CD4-positive, alpha-beta memory T cell (primary cell): ENCODE measurements around the gene ZNF610. TPM values are rescaled to one million over a fixed set of nuclear protein-coding genes. Genes with fewer than 3 reads are reported as not detected.

Experiments
- CTCF ChIA-PET: fragments of 350-600 bp; sonication (Branson Sonifier 250); formaldehyde crosslinking; loops from one replicate; lab custom pipeline; 2021; ENCODE audit warnings: inconsistent platforms; ENCODE audit not compliant: partially characterized antibody; lab: Charles Lee
- POLR2A ChIA-PET: fragments of 350-600 bp; sonication (Branson Sonifier 250); formaldehyde crosslinking; loops from one replicate; lab custom pipeline; 2021; ENCODE audit not compliant: partially characterized antibody; lab: Charles Lee
- DNase-seq, 5 donors: peaks; one replicate each; pipeline versions ENCODE4 v3.0.0 to v3.0.0-alpha.2; 2020 to 2022; ENCODE audit warnings: mixed read lengths in 1 of 5
- H3K27ac ChIP-seq: one replicate; pipeline ENCODE4 v1.7.0; 2013; ENCODE audit warnings: low read depth, low read length
- H3K27me3 ChIP-seq: 2 replicates; pipeline ENCODE4 v1.7.0; 2013; ENCODE audit warnings: mild to moderate bottlenecking, low read length, moderate library complexity; ENCODE audit not compliant: insufficient read depth
- H3K36me3 ChIP-seq: 2 replicates; pipeline ENCODE4 v1.7.0; 2013; ENCODE audit warnings: mild to moderate bottlenecking, low read length, moderate library complexity; ENCODE audit not compliant: insufficient read depth
- H3K4me1 ChIP-seq: 2 replicates; pipeline ENCODE4 v1.7.0; 2013; ENCODE audit warnings: mild to moderate bottlenecking, low read length, moderate library complexity; ENCODE audit not compliant: insufficient read depth
- H3K4me3 ChIP-seq, 2 donors: one replicate each; pipeline ENCODE4 v1.7.0; 2013; ENCODE audit warnings: low read length in 2 of 2, mild to moderate bottlenecking in 1 of 2
- H3K9me3 ChIP-seq, 2 donors: one replicate each; pipeline ENCODE4 v1.7.0; 2013; ENCODE audit warnings: low read length in 2 of 2, control low read depth in 1 of 2; ENCODE audit not compliant: control insufficient read depth in 1 of 2
- H3K27ac Mint-ChIP-seq, 7 donors: one replicate each; pipeline ENCODE4 v1.8.0; 2020 to 2021; ENCODE audit warnings: mixed read lengths in 7 of 7, mild to moderate bottlenecking in 6 of 7, inconsistent platforms in 3 of 7, moderate library complexity in 3 of 7
- H3K27me3 Mint-ChIP-seq, 2 donors: one replicate each; pipeline ENCODE4 v1.8.0; 2020 to 2021; ENCODE audit warnings: mixed read lengths in 2 of 2
- H3K36me3 Mint-ChIP-seq, 2 donors: one replicate each; pipeline ENCODE4 v1.8.0; 2020 to 2021; ENCODE audit warnings: mixed read lengths in 2 of 2, inconsistent platforms in 1 of 2, mild to moderate bottlenecking in 1 of 2
- H3K4me1 Mint-ChIP-seq, 4 donors: one replicate each; pipeline ENCODE4 v1.8.0; 2020 to 2021; ENCODE audit warnings: mixed read lengths in 4 of 4, mild to moderate bottlenecking in 1 of 4
- H3K4me3 Mint-ChIP-seq, 8 donors: one replicate each; pipeline ENCODE4 v1.8.0; 2020 to 2021; ENCODE audit warnings: mixed read lengths in 8 of 8, mild to moderate bottlenecking in 7 of 8, moderate library complexity in 6 of 8, inconsistent platforms in 3 of 8
- H3K9me3 Mint-ChIP-seq, 8 donors: one replicate each; pipeline ENCODE4 v1.8.0; 2020 to 2021; ENCODE audit warnings: mixed read lengths in 8 of 8, mild to moderate bottlenecking in 5 of 8, inconsistent platforms in 3 of 8, moderate library complexity in 1 of 8
- intact Hi-C: fragments of 100-400 bp; cut with micrococcal nuclease; formaldehyde crosslinking; loops from one replicate; pipeline ENCODE4 v1.15.1; 2023
- polyA plus RNA-seq, 2 donors: library from polyadenylated mRNA; unstranded; fragments of 300-500 nt; fragmentation: Illumina TruSeq; gene quantifications; one replicate each; pipeline ENCODE4 v1.2.3, GENCODE V29; 2021
- total RNA-seq, 2 experiments: library from RNA; stranded (reverse); gene quantifications; one replicate each; pipeline ENCODE4 v1.2.3, GENCODE V29; 2021

ZNF610 gene
- total and polyA plus RNA-seq, 4 experiments from 2014 or later = 1.1 to 6.0 (median 3.0) TPM

GRCh38 chr19:52297601-52298364 is 38.3 kb upstream of the ZNF610 start:
- Histone ChIP-seq H3K9me3 (peaks cover 0 to 11% of the 10 kb centered on the region in 2 donors), H3K4me3 (peak overlapping the region; percentile 53 to 92), H3K4me1 (peaks cover 16% of the 10 kb centered on the region), H3K27me3 (no peaks in the 10 kb centered on the region), H3K27ac (peak overlapping the region; percentile 72), H3K36me3 (peaks cover 24% of the 10 kb centered on the region)
- H3K36me3 Mint-ChIP-seq = peaks cover 58 to 59% of the 10 kb centered on the region in 2 donors
- intact Hi-C loops = loop anchor here (1.0 to 10.0 kb wide), 7 partner anchors 28 to 897 kb away; partner anchors contain the start of genes ZNF432, ZNF610, ZNF614 and ZNF665
- H3K4me1 Mint-ChIP-seq = peaks cover 17 to 24% (median 19%) of the 10 kb centered on the region in 4 donors
- H3K9me3 Mint-ChIP-seq = peaks cover 2 to 73% (median 51%) of the 10 kb centered on the region in 8 donors
- no peak for DNase-seq
- H3K4me3 Mint-ChIP-seq = peak overlapping the region; percentile 94 to 99 (median 96)
- ChIA-PET CTCF (no interaction called here), POLR2A (interaction anchor here (1.3 kb wide), 1 partner anchor 100 kb away, joined by 3 read pairs; the partner anchor contains the start of gene ZNF528)
- H3K27ac Mint-ChIP-seq = peak overlapping the region; percentile 97 to 100 (median 98)
- H3K27me3 Mint-ChIP-seq = peaks cover 0 to 3% of the 10 kb centered on the region in 2 donors

GRCh38 chr19:52307275-52307674 is 28.8 kb upstream of the ZNF610 start:
- H3K27me3 Mint-ChIP-seq = no peaks in the 10 kb centered on the region
- H3K27me3 ChIP-seq = no peaks in the 10 kb centered on the region
- H3K4me1 Mint-ChIP-seq = no peaks in the 10 kb centered on the region
- H3K36me3 Mint-ChIP-seq = peaks cover 82 to 84% of the 10 kb centered on the region in 2 donors
- H3K9me3 ChIP-seq = peaks cover 21 to 53% of the 10 kb centered on the region in 2 donors
- H3K9me3 Mint-ChIP-seq = peaks cover 2 to 91% (median 79%) of the 10 kb centered on the region in 8 donors
- H3K4me3 Mint-ChIP-seq = no peak overlapping the region
- peak overlapping the region in 2 of 7 donors; percentile 42 to 47 for H3K27ac Mint-ChIP-seq
- ChIA-PET CTCF (no interaction called here), POLR2A (no interaction called here)
- peaks cover 13% of the 10 kb centered on the region for H3K36me3 ChIP-seq
- DNase-seq = peak in 1 of 5 donors; percentile 6
- no peak overlapping the region for H3K27ac ChIP-seq
- H3K4me3 ChIP-seq = no peak overlapping the region
- H3K4me1 ChIP-seq = no peaks in the 10 kb centered on the region
- intact Hi-C loops = no loop called here

GRCh38 chr19:52322429-52322828 is 13.6 kb upstream of the ZNF610 start:
- Histone ChIP-seq H3K36me3 (peaks cover 47% of the 10 kb centered on the region), H3K27ac (no peak overlapping the region), H3K4me1 (no peaks in the 10 kb centered on the region), H3K4me3 (peak overlapping the region in 1 of 2 donors; percentile 25), H3K9me3 (peaks cover 13 to 82% of the 10 kb centered on the region in 2 donors), H3K27me3 (no peaks in the 10 kb centered on the region)
- H3K4me1 Mint-ChIP-seq = no peaks in the 10 kb centered on the region
- intact Hi-C loops = no loop called here
- ChIA-PET POLR2A (no interaction called here), CTCF (no interaction called here)
- DNase-seq = no peak
- H3K9me3 Mint-ChIP-seq = peaks cover 2 to 100% (median 96%) of the 10 kb centered on the region in 8 donors
- H3K27ac Mint-ChIP-seq = no peak overlapping the region
- H3K27me3 Mint-ChIP-seq = no peaks in the 10 kb centered on the region
- H3K4me3 Mint-ChIP-seq = peak overlapping the region in 1 of 8 donors; percentile 7
- H3K36me3 Mint-ChIP-seq = peaks cover 66 to 68% of the 10 kb centered on the region in 2 donors

GRCh38 chr19:52331757-52332156 is 4.3 kb upstream of the ZNF610 start:
- Mint-ChIP-seq H3K9me3 (peaks cover 0 to 88% (median 74%) of the 10 kb centered on the region in 8 donors), H3K27ac (peak overlapping the region in 1 of 7 donors; percentile 8), H3K36me3 (peaks cover 21 to 29% of the 10 kb centered on the region in 2 donors), H3K27me3 (no peaks in the 10 kb centered on the region), H3K4me1 (peaks cover 6 to 9% (median 8%) of the 10 kb centered on the region in 4 donors), H3K4me3 (no peak overlapping the region)
- Histone ChIP-seq H3K4me1 (peaks cover 3% of the 10 kb centered on the region), H3K9me3 (peaks cover 5 to 53% of the 10 kb centered on the region in 2 donors), H3K27me3 (no peaks in the 10 kb centered on the region), H3K36me3 (no peaks in the 10 kb centered on the region), H3K4me3 (no peak overlapping the region), H3K27ac (no peak overlapping the region)
- ChIA-PET CTCF (no interaction called here), POLR2A (no interaction called here)
- no peak for DNase-seq
- intact Hi-C loops = no loop called here

- Mint-ChIP-seq H3K27ac (peak overlapping the region; percentile 93 to 98 (median 97)), H3K36me3 (peaks cover 29 to 36% of the 10 kb centered on the region in 2 donors), H3K9me3 (peaks cover 0 to 64% (median 50%) of the 10 kb centered on the region in 8 donors), H3K4me1 (peaks cover 12 to 18% (median 15%) of the 10 kb centered on the region in 4 donors), H3K27me3 (no peaks in the 10 kb centered on the region), H3K4me3 (peak overlapping the region; percentile 97 to 99 (median 98))
- ChIA-PET POLR2A (interaction anchor here (1.0 to 2.2 kb wide), 3 partner anchors 34 to 62 kb away, joined by 3 to 11 read pairs (median 6); partner anchors contain the start of genes ZNF528 and ZNF880), CTCF (interaction anchor here (1.0 kb wide), 1 partner anchor 34 kb away, joined by 3 read pairs; the partner anchor contains the start of gene ZNF880)
- H3K36me3 ChIP-seq = no peaks in the 10 kb centered on the region
- DNase-seq = no peak
- H3K9me3 ChIP-seq = peaks cover 5 to 27% of the 10 kb centered on the region in 2 donors
- intact Hi-C loops = loop anchor here (1.0 to 2.0 kb wide), 4 partner anchors 34 to 303 kb away; partner anchors contain the start of genes ZNF480, ZNF528, ZNF83 and ZNF880
- peak overlapping the region; percentile 68 for H3K27ac ChIP-seq
- peaks cover 8% of the 10 kb centered on the region for H3K4me1 ChIP-seq
- no peaks in the 10 kb centered on the region for H3K27me3 ChIP-seq
- peak overlapping the region; percentile 76 to 94 for H3K4me3 ChIP-seq
Observed at GRCh38 chr19:52335768-52336116, 301 bp upstream of the ZNF610 start.

GRCh38 chr19:52336791-52337381 is 843 bp downstream of the ZNF610 start:
- Histone ChIP-seq H3K9me3 (peaks cover under 1 to 16% of the 10 kb centered on the region in 2 donors), H3K4me1 (peaks cover 8% of the 10 kb centered on the region), H3K36me3 (no peaks in the 10 kb centered on the region), H3K27me3 (no peaks in the 10 kb centered on the region), H3K27ac (peak overlapping the region; percentile 68), H3K4me3 (peak overlapping the region; percentile 76 to 94)
- ChIA-PET POLR2A (interaction anchor here (1.0 to 2.2 kb wide), 2 partner anchors 33 to 55 kb away, joined by 3 to 11 read pairs; partner anchors contain the start of gene ZNF880), CTCF (interaction anchor here (1.0 kb wide), 1 partner anchor 33 kb away, joined by 3 read pairs; the partner anchor contains the start of gene ZNF880)
- H3K27me3 Mint-ChIP-seq = no peaks in the 10 kb centered on the region
- H3K4me3 Mint-ChIP-seq = peak overlapping the region; percentile 97 to 99 (median 98)
- H3K4me1 Mint-ChIP-seq = peaks cover 12 to 18% (median 15%) of the 10 kb centered on the region in 4 donors
- peak in 1 of 5 donors; percentile 0 for DNase-seq
- peaks cover 26 to 33% of the 10 kb centered on the region in 2 donors for H3K36me3 Mint-ChIP-seq
- intact Hi-C loops = loop anchor here (1.0 to 2.0 kb wide), 4 partner anchors 32 to 301 kb away; partner anchors contain the start of genes ZNF480, ZNF528, ZNF83 and ZNF880
- H3K9me3 Mint-ChIP-seq = peaks cover 0 to 57% (median 41%) of the 10 kb centered on the region in 8 donors
- peak overlapping the region; percentile 89 to 98 (median 94) for H3K27ac Mint-ChIP-seq
